Duodenal mucosa (tissue), 2 donors: Measurements from ENCODE around the gene EIF4A3.

Experiments used
- H3K27ac ChIP-seq: one replicate; pipeline ENCODE4 v1.7.0; 2013; ENCODE audit warnings: low read depth, low read length
- H3K27me3 ChIP-seq, 2 donors: one replicate each; pipeline ENCODE4 v1.7.0; 2013; ENCODE audit warnings: low read length in 2 of 2, control low read depth in 1 of 2; ENCODE audit not compliant: insufficient read depth in 2 of 2, control insufficient read depth in 1 of 2
- H3K36me3 ChIP-seq, 2 donors: one replicate each; pipeline ENCODE4 v1.7.0; 2013; ENCODE audit warnings: low read length in 2 of 2, control low read depth in 1 of 2; ENCODE audit not compliant: insufficient read depth in 2 of 2, control insufficient read depth in 1 of 2
- H3K4me1 ChIP-seq, 2 donors: one replicate each; pipeline ENCODE4 v1.7.0; 2013; ENCODE audit warnings: low read length in 2 of 2, control low read depth in 1 of 2; ENCODE audit not compliant: insufficient read depth in 2 of 2, control insufficient read depth in 1 of 2
- H3K4me3 ChIP-seq, 2 donors: one replicate each; pipeline ENCODE4 v1.7.0; 2013; ENCODE audit warnings: low read length in 2 of 2, low read depth in 1 of 2
- H3K9ac ChIP-seq, 2 donors: one replicate each; pipeline ENCODE4 v1.7.0; 2013; ENCODE audit warnings: low read length in 2 of 2, low read depth in 1 of 2
- H3K9me3 ChIP-seq, 2 donors: one replicate each; pipeline ENCODE4 v1.7.0; 2013; ENCODE audit warnings: low read length in 2 of 2, control low read depth in 1 of 2; ENCODE audit not compliant: control insufficient read depth in 1 of 2

Gene EIF4A3

DNA sequence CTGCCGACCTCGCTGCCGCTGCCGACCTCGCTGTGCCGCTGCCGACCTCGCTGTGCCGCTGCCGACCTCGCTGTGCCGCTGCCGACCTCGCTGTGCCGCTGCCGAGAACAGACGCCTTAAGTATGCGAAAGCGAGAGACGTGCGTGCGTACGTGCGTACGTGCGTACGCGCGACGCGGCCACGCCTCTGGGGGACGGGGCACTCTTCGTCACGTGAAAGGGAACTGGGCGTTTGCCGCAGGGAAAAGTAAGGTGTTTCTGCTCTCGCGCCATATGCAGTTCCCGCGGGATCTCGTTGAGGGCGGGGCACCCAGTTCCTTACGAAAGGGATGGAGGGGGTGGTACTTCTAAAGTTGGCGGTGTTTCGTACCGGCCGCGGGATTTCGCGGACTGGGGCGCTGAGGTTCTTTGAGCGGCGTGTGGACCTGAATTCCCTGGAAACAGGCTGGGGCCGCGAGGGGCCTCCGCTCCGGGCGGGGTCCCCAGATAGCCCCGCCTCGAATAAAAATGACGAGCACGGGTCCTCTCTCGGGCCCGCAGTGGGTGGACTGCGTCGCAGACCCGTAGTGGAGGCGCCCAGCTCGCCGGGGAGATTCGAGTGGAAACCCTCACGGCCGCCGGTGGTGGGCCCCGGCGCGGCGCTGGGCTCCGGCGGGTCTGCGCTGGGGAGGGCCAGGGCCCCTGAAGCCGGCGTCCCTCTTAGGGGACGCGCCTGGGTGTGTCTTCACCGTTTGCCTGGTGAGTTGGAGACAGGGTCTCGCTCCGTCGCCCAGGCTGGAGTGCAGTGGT is at the start of gene EIF4A3:
Gene EIF4A3, minus strand, starts transcription at position 94 of the 788 bp plus-strand sequence. CDS start 167 bp downstream, outside the sequence.
- peak within 1 kb of the TSS; percentile 83 to 87 for H3K9ac ChIP-seq

GRCh38 chr17:80196652-80197051 is 49.7 kb upstream of the EIF4A3 start:
- H3K27me3 ChIP-seq, result no peaks in the 10 kb centered on the region
- H3K4me3 ChIP-seq, result no peak overlapping the region
- no peaks in the 10 kb centered on the region for H3K36me3 ChIP-seq
- no peak overlapping the region for H3K27ac ChIP-seq
- H3K9me3 ChIP-seq, result no peaks in the 10 kb centered on the region
- H3K9ac ChIP-seq, result no peak overlapping the region
- no peaks in the 10 kb centered on the region for H3K4me1 ChIP-seq

More for the DNA sequence above, at the start of gene EIF4A3:
- Histone ChIP-seq H3K36me3 (peaks cover 8 to 22% of the 10 kb centered on the region in 2 donors), H3K9me3 (no peaks in the 10 kb centered on the region), H3K4me1 (peaks cover 21 to 25% of the 10 kb centered on the region in 2 donors), H3K27ac (peak within 1 kb of the TSS; percentile 89), H3K4me3 (peak within 1 kb of the TSS; percentile 83 to 88), H3K27me3 (no peaks in the 10 kb centered on the region)

DNA sequence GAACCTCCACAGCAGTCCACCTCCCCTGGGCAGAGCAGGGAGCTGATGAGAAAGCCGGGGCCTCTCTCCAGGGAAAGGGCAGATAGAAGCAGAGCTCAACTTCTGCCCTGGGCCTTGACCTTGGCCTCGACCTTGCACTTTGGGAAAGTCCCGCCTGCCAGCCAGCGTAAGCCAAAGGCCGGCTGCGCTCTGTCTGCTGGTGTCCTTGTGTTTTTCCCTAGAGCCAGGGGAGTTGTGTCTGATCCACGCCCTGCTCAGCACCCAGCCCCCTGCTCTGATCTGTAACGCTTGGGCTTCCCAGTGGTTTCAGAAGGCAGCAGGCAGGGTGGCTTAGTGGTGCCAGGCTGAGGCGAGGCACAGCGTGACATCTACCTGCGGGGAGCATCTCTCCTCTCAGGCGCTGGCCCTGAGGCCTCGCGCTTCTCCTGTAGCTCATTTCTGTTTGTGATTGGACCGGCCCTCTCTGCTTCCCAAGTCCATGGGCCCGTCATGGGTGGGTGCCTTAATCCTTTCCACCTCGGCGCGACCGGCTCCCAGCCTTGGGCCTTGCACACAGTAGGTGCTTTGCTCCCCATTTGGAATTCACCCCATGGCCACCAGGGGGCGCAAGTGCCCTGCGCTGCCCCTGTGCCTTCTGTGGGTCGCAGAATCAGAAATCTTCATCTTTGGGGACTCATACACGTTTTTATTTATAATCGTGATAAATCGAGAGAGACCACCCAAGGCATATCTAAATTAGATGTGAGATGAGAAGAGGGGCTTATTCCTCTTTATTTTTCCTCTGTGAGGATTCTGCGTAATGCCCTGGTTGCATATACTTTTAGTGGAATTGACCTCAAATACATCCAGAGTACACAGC is 49.0 kb upstream of the EIF4A3 start:
- Histone ChIP-seq H3K27me3 (no peaks in the 10 kb centered on the region), H3K4me1 (no peaks in the 10 kb centered on the region), H3K9ac (no peak overlapping the region), H3K9me3 (no peaks in the 10 kb centered on the region), H3K4me3 (no peak overlapping the region), H3K27ac (no peak overlapping the region), H3K36me3 (no peaks in the 10 kb centered on the region)

- Histone ChIP-seq H3K4me3 (no peak overlapping the region), H3K27me3 (no peaks in the 10 kb centered on the region), H3K9me3 (no peaks in the 10 kb centered on the region)
These were observed 48.2 kb upstream of the EIF4A3 start for GRCh38 chr17:80195141-80195540.

DNA sequence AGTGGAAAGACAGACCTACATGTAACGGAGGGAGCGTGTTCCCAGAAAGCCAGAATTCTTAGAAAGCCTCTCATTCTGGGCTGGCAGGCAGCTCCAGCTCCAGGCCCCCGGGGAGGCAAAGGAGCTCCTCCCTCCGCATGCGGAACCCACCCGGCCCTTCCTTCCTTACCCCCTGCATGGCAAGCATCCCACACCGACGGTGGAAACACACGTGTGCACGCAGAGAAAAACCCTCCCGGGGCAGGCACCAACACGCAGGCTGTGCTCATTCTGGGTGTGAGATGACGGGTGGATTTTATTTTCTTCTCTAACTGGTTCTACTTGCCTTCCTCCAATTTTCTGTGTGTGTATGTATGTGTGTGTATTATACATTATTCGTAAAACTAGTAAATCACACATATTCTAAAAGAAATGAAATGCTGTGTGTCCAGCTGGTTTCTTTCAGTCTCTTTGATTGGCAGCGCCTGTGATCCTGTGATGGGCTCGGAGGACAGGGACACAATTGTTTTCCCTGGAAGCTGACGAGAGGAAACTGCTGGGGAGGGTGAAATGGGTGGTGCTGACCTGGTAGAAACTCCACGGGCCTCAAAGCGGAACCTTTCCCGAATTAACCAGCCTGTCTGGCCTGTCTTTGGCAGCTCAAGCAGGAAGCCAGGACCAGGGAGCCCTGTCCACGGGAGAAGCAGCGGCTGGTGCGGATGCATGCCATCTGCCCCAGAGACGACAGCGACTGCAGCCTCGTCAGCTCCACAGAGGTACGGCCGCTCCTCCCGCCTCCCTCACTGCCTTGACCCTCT is 45.1 kb upstream of the EIF4A3 start:
- peaks cover 11% of the 10 kb centered on the region in 2 donors for H3K4me1 ChIP-seq
- no peaks in the 10 kb centered on the region for H3K27me3 ChIP-seq
- no peak overlapping the region for H3K9ac ChIP-seq
- H3K4me3 ChIP-seq, result no peak overlapping the region
- no peaks in the 10 kb centered on the region for H3K9me3 ChIP-seq
- H3K36me3 ChIP-seq, result no peaks in the 10 kb centered on the region
- no peak overlapping the region for H3K27ac ChIP-seq

More at GRCh38 chr17:80195141-80195540, 48.2 kb upstream of the EIF4A3 start:
- Histone ChIP-seq H3K4me1 (no peaks in the 10 kb centered on the region), H3K27ac (no peak overlapping the region), H3K9ac (no peak overlapping the region), H3K36me3 (no peaks in the 10 kb centered on the region)

DNA sequence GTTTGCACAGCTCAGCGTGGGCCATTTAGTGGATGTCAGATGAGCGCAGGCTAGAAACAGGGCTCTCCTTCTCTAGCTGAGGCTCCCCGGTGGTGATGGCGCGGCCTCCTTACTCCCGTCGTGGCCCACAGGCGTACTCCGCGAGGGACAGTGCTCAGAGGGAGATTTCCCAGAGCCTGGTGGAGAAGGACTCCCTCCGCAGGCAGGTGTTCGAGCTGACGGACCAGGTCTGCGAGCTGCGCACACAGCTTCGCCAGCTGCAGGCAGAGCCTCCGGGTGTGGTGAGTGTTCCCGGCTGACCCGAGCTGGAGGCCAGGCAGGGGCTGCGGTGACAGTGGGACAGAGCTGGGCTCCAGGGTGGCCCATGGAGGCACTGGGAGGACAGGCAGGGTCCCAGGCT is 44.3 kb upstream of the EIF4A3 start:
- Histone ChIP-seq H3K4me1 (peaks cover 11 to 14% of the 10 kb centered on the region in 2 donors), H3K4me3 (no peak overlapping the region), H3K9me3 (no peaks in the 10 kb centered on the region), H3K27me3 (no peaks in the 10 kb centered on the region), H3K9ac (no peak overlapping the region), H3K27ac (no peak overlapping the region), H3K36me3 (no peaks in the 10 kb centered on the region)

DNA sequence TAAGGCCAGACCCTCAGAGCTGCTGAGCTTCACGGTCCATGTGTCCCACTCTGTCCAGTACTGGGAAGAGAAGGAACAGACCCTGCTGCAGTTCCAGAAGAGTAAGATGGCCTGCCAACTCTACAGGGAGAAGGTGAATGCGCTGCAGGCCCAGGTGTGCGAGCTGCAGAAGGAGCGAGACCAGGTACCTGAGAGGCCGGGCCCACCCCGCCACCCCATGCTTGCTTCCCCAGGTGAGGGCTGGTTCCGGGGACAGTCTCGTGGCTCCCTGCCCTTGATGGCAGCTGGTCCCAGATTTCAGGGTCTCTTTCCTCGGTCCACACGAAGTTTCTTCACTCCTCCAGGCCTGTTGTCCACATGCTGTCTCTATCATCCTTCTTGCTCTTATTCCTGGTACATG is 43.8 kb upstream of the EIF4A3 start:
- Histone ChIP-seq H3K27me3 (no peaks in the 10 kb centered on the region), H3K9me3 (no peaks in the 10 kb centered on the region), H3K9ac (no peak overlapping the region), H3K36me3 (no peaks in the 10 kb centered on the region), H3K4me1 (peaks cover 11 to 14% of the 10 kb centered on the region in 2 donors), H3K4me3 (no peak overlapping the region), H3K27ac (no peak overlapping the region)

GRCh38 chr17:80189611-80190010 is 42.7 kb upstream of the EIF4A3 start:
- Histone ChIP-seq H3K27ac (no peak overlapping the region), H3K9ac (no peak overlapping the region)

GRCh38 chr17:80187515-80187941 is 40.6 kb upstream of the EIF4A3 start:
- H3K9ac ChIP-seq, result peak overlapping the region; percentile 3 to 43

More at GRCh38 chr17:80189611-80190010, 42.7 kb upstream of the EIF4A3 start:
- Histone ChIP-seq H3K4me3 (no peak overlapping the region), H3K4me1 (peaks cover 11 to 14% of the 10 kb centered on the region in 2 donors), H3K27me3 (no peaks in the 10 kb centered on the region), H3K36me3 (no peaks in the 10 kb centered on the region), H3K9me3 (no peaks in the 10 kb centered on the region)

More at GRCh38 chr17:80187515-80187941, 40.6 kb upstream of the EIF4A3 start:
- Histone ChIP-seq H3K36me3 (no peaks in the 10 kb centered on the region), H3K27me3 (no peaks in the 10 kb centered on the region), H3K4me3 (peak overlapping the region; percentile 52 to 55), H3K27ac (no peak overlapping the region), H3K4me1 (peaks cover 11 to 14% of the 10 kb centered on the region in 2 donors), H3K9me3 (no peaks in the 10 kb centered on the region)
